Lung (tissue), 12 donors: ENCODE results near the gene CADM2. TPM values are rescaled to one million over a fixed set of nuclear protein-coding genes. Genes with fewer than 3 reads are reported as not detected.

Experiments
- ATAC-seq: fragments of 200-7000 bp; cut with Tn5 transposase; one replicate; pipeline ENCODE4 v1.9.1; 2020; ENCODE audit warnings: moderate number of reproducible peaks; ENCODE audit not compliant: insufficient read depth, low FRiP score
- DNase-seq, 3 donors: peaks; one replicate each; pipeline ENCODE4 v3.0.0-alpha.2; 2013 to 2017
- H3K27ac ChIP-seq, 2 donors: one replicate each; pipeline ENCODE4 v1.5.1; 2013; ENCODE audit warnings: mild to moderate bottlenecking in 2 of 2, moderate library complexity in 2 of 2, control low read depth in 1 of 2, inconsistent platforms in 1 of 2, low read depth in 1 of 2, low read length in 1 of 2
- H3K27me3 ChIP-seq, 3 donors: one replicate each; pipeline ENCODE4 v1.5.1; 2013; ENCODE audit warnings: low read length in 2 of 3; ENCODE audit not compliant: control insufficient read depth in 3 of 3, insufficient read depth in 3 of 3
- H3K36me3 ChIP-seq, 4 donors: one replicate each; pipeline ENCODE4 v1.5.1; 2013; ENCODE audit warnings: low read length in 4 of 4, mild to moderate bottlenecking in 1 of 4, moderate library complexity in 1 of 4; ENCODE audit not compliant: control insufficient read depth in 4 of 4, insufficient read depth in 4 of 4
- H3K4me1 ChIP-seq, 5 donors: one replicate each; pipeline ENCODE4 v1.5.1; 2013; ENCODE audit warnings: low read length in 5 of 5, mild to moderate bottlenecking in 2 of 5, moderate library complexity in 1 of 5; ENCODE audit not compliant: control insufficient read depth in 5 of 5, insufficient read depth in 5 of 5
- H3K4me3 ChIP-seq: one replicate; pipeline ENCODE4 v1.5.1; 2013; ENCODE audit warnings: mild to moderate bottlenecking, control low read depth, moderate library complexity
- H3K9ac ChIP-seq, 2 donors: one replicate each; pipeline ENCODE4 v1.5.1; 2013; ENCODE audit warnings: low read length in 2 of 2, control low read depth in 1 of 2; ENCODE audit not compliant: insufficient read depth in 1 of 2
- H3K9me3 ChIP-seq, 4 donors: one replicate each; pipeline ENCODE4 v1.5.1; 2013; ENCODE audit warnings: low read length in 3 of 4, mild to moderate bottlenecking in 1 of 4, moderate library complexity in 1 of 4; ENCODE audit not compliant: control insufficient read depth in 4 of 4, insufficient read depth in 3 of 4
- WGBS, 2 donors: extraction: QIAGEN DNeasy Blood & Tissue Kit; methylation state at CpG; one replicate each; pipeline ENCODE4 v1.1.7; 2013; 5-methylcytosine and 5-hydroxymethylcytosine counted together
- polyA plus RNA-seq, 2 donors: library from polyadenylated mRNA; stranded (reverse); fragments of 200-250 nt; gene quantifications; one replicate each; pipeline ENCODE4 v1.2.1, GENCODE V29; 2013
- total RNA-seq, 2 donors: library from RNA; depleted of rRNA in 1 of 2; stranded (reverse); fragments of >200 nt in 1 of 2; gene quantifications; one replicate each; pipeline ENCODE4 v1.2.1, GENCODE V29; 2014 to 2021
- TF ChIP-seq, protein P1 (sequence below): IDR thresholded peaks from 2 replicates; pipeline ENCODE4 v1.5.1; 2012; ENCODE audit warnings: mild to moderate bottlenecking; ENCODE audit errors: control extremely low read depth, extremely low read depth
- donor health status: control.
- donor health status: control.
- donor health status: Bipolar disorder and iron deficiency.
- donor health status: healthy.
- donor health status: DM: yes; HTN: yes; CAD: no.

Gene CADM2
- total and polyA plus RNA-seq, 4 donors, result 0.14 to 3.3 (median 0.32) TPM

GRCh38 chr3:85800676-85801075 lies 841.9 kb downstream of the CADM2 start:
- TF ChIP-seq, protein P1, sequence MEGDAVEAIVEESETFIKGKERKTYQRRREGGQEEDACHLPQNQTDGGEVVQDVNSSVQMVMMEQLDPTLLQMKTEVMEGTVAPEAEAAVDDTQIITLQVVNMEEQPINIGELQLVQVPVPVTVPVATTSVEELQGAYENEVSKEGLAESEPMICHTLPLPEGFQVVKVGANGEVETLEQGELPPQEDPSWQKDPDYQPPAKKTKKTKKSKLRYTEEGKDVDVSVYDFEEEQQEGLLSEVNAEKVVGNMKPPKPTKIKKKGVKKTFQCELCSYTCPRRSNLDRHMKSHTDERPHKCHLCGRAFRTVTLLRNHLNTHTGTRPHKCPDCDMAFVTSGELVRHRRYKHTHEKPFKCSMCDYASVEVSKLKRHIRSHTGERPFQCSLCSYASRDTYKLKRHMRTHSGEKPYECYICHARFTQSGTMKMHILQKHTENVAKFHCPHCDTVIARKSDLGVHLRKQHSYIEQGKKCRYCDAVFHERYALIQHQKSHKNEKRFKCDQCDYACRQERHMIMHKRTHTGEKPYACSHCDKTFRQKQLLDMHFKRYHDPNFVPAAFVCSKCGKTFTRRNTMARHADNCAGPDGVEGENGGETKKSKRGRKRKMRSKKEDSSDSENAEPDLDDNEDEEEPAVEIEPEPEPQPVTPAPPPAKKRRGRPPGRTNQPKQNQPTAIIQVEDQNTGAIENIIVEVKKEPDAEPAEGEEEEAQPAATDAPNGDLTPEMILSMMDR, result no peak
- H3K9me3 ChIP-seq, result peaks cover 0 to 3% (median 0%) of the 10 kb centered on the region in 4 donors
- no peak overlapping the region for H3K4me3 ChIP-seq
- no peak for ATAC-seq
- no peak overlapping the region for H3K27ac ChIP-seq
- H3K27me3 ChIP-seq, result no peaks in the 10 kb centered on the region
- WGBS, 2 donors, result 82 to 89% methylated on average over 3 of the region's 3 CpGs
- no peaks in the 10 kb centered on the region for H3K36me3 ChIP-seq
- DNase-seq, result no peak
- H3K9ac ChIP-seq, result no peak overlapping the region
- no peaks in the 10 kb centered on the region for H3K4me1 ChIP-seq

DNA sequence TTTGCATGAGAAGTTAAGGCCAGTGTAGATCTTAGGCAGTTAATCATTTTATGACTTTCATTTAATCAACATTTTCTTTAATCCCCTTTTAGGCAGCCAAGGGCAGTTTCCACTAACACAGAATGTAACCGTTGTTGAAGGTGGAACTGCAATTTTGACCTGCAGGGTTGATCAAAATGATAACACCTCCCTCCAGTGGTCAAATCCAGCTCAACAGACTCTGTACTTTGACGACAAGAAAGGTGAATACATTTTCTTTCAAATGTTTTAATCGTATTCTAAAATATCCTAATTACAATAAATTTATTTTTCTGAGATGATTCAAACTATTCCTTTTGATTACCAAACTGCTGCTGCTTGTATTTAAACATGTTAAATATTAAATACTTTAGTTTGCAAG lies 843.2 kb downstream of the CADM2 start:
- H3K9ac ChIP-seq, result no peak overlapping the region
- H3K27me3 ChIP-seq, result no peaks in the 10 kb centered on the region
- no peak overlapping the region for H3K27ac ChIP-seq
- no peaks in the 10 kb centered on the region for H3K4me1 ChIP-seq
- TF ChIP-seq, protein P1, result no peak
- H3K36me3 ChIP-seq, result no peaks in the 10 kb centered on the region
- WGBS, 2 donors, result 17 to 31% methylated on average over 3 of the region's 3 CpGs
- DNase-seq (peak in 1 of 3 donors; percentile 34), ATAC-seq (no peak)
- no peak overlapping the region for H3K4me3 ChIP-seq
- peaks cover 0 to 3% (median 0%) of the 10 kb centered on the region in 4 donors for H3K9me3 ChIP-seq

DNA sequence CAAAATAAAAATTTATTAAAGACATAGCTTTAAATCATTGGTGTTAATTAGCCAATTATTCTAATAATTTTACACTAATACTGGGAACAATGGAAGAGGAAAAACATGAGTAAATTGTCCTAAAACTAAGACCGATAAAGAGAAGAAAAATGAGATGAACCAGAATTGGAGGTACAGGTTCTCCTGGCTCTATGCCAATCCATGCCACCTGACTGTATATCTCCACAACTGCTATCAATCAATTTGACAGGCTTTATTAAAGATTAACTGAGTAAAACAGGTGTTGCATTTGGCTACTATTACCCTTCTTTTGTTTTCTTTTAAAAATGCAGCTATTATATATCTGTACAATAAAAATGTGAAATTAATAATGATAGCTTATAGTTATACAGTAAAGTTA lies 850.0 kb downstream of the CADM2 start:
- TF ChIP-seq, protein P1, result no peak
- ATAC-seq (no peak), DNase-seq (no peak)
- Histone ChIP-seq H3K9me3 (no peaks in the 10 kb centered on the region), H3K27ac (no peak overlapping the region), H3K36me3 (no peaks in the 10 kb centered on the region), H3K4me3 (no peak overlapping the region), H3K9ac (no peak overlapping the region), H3K4me1 (no peaks in the 10 kb centered on the region), H3K27me3 (no peaks in the 10 kb centered on the region)
- 76 to 82% methylated on average over 1 of the region's 1 CpG for WGBS, 2 donors

GRCh38 chr3:85821130-85821756 lies 862.5 kb downstream of the CADM2 start:
- 71 to 76% methylated on average over 1 of the region's 1 CpG for WGBS, 2 donors

More at GRCh38 chr3:85821130-85821756, 862.5 kb downstream of the CADM2 start:
- DNase-seq (peak in 1 of 3 donors; percentile 34), ATAC-seq (no peak)
- Histone ChIP-seq H3K36me3 (no peaks in the 10 kb centered on the region), H3K4me3 (no peak overlapping the region), H3K27ac (no peak overlapping the region), H3K4me1 (no peaks in the 10 kb centered on the region), H3K9me3 (no peaks in the 10 kb centered on the region), H3K27me3 (no peaks in the 10 kb centered on the region), H3K9ac (no peak overlapping the region)
- TF ChIP-seq, protein P1, result no peak
